ENCODE measurements around the gene ZFP82.

DNA sequence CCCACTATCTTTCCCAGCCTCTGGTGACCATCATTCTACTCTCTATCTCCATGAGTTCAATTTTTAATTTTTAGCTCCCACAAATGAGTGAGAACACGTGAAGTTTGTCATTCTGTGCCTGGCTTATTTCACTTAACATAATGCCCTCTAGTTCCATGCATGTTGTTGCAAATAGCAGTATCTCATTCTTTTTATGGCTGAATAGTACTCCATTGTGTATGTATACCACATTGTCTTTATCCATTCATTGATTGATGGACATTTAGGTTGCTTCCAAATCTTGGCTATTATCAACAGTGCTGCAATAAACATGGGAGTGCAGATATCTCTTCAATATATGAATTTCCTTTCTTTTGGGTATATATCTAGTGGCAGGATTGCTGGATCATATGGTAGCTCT is 22.9 kb upstream of the ZFP82 start:
- TF ChIP-seq, protein P1, sequence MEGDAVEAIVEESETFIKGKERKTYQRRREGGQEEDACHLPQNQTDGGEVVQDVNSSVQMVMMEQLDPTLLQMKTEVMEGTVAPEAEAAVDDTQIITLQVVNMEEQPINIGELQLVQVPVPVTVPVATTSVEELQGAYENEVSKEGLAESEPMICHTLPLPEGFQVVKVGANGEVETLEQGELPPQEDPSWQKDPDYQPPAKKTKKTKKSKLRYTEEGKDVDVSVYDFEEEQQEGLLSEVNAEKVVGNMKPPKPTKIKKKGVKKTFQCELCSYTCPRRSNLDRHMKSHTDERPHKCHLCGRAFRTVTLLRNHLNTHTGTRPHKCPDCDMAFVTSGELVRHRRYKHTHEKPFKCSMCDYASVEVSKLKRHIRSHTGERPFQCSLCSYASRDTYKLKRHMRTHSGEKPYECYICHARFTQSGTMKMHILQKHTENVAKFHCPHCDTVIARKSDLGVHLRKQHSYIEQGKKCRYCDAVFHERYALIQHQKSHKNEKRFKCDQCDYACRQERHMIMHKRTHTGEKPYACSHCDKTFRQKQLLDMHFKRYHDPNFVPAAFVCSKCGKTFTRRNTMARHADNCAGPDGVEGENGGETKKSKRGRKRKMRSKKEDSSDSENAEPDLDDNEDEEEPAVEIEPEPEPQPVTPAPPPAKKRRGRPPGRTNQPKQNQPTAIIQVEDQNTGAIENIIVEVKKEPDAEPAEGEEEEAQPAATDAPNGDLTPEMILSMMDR (IDR thresholded peaks at IDR 0.05), result no peak
- no peak for TF ChIP-seq POLR2A (IDR thresholded peaks at IDR 0.05)
